Panc1 (cell line): ENCODE results near the gene VPS36.

ENCODE experiments used
- POLR2AphosphoS5 ChIP-seq: IDR thresholded peaks from 2 replicates; pipeline ENCODE4 v1.6.1; 2012; ENCODE audit warnings: mild to moderate bottlenecking, low read depth, low read length, moderate library complexity
- SIN3A ChIP-seq: IDR thresholded peaks from 2 replicates; pipeline ENCODE4 v1.6.1; 2012; ENCODE audit warnings: low read depth, mild to moderate bottlenecking, low read length, moderate library complexity, borderline replicate concordance; ENCODE audit not compliant: insufficient read depth
- TCF7L2 ChIP-seq: IDR thresholded peaks from 2 replicates; pipeline ENCODE4 v1.6.1; 2011; ENCODE audit warnings: mild to moderate bottlenecking, low read depth, low read length, inconsistent platforms
- TF ChIP-seq, protein P1 (sequence below), 2 experiments: IDR thresholded peaks; 2 replicates each; pipeline ENCODE4 v1.6.1; 2011 to 2012; ENCODE audit warnings: low read depth in 2 of 2, control low read depth in 1 of 2, low read length in 1 of 2, mild to moderate bottlenecking in 1 of 2, moderate library complexity in 1 of 2; ENCODE audit not compliant: insufficient read depth in 1 of 2
- TF ChIP-seq, protein P2 (sequence below): fragments of 450-650 bp; IDR thresholded peaks from 2 replicates; pipeline ENCODE4 v1.5.1; 2017; ENCODE audit warnings: mild to moderate bottlenecking

DNA sequence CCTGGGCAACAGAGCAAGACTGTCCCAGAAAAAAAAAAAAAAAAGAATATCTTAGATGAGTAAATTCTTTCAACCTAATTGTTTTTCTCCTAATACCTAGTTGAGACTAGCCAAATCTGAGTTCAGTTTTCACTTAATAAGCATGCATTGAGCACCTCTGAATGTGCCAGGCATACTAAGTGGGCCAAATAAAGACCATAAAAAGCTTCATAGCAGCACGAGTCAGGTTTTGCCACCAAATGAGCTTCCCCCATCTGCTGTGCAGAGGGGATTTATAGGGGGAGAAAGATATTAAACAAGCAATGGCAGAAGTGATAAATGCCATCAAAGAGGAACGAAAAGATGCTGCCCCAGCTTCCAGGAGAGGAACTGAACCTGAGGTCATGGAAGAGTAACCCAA lies 55.8 kb downstream of the VPS36 start:
- TF ChIP-seq, protein P1, sequence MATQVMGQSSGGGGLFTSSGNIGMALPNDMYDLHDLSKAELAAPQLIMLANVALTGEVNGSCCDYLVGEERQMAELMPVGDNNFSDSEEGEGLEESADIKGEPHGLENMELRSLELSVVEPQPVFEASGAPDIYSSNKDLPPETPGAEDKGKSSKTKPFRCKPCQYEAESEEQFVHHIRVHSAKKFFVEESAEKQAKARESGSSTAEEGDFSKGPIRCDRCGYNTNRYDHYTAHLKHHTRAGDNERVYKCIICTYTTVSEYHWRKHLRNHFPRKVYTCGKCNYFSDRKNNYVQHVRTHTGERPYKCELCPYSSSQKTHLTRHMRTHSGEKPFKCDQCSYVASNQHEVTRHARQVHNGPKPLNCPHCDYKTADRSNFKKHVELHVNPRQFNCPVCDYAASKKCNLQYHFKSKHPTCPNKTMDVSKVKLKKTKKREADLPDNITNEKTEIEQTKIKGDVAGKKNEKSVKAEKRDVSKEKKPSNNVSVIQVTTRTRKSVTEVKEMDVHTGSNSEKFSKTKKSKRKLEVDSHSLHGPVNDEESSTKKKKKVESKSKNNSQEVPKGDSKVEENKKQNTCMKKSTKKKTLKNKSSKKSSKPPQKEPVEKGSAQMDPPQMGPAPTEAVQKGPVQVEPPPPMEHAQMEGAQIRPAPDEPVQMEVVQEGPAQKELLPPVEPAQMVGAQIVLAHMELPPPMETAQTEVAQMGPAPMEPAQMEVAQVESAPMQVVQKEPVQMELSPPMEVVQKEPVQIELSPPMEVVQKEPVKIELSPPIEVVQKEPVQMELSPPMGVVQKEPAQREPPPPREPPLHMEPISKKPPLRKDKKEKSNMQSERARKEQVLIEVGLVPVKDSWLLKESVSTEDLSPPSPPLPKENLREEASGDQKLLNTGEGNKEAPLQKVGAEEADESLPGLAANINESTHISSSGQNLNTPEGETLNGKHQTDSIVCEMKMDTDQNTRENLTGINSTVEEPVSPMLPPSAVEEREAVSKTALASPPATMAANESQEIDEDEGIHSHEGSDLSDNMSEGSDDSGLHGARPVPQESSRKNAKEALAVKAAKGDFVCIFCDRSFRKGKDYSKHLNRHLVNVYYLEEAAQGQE (IDR thresholded peaks at IDR 0.05; ENCODE audit: insufficient read depth in 1 of 2, low read depth in 2 of 2, low read length in 1 of 2): no peak
- TF ChIP-seq, protein P2, sequence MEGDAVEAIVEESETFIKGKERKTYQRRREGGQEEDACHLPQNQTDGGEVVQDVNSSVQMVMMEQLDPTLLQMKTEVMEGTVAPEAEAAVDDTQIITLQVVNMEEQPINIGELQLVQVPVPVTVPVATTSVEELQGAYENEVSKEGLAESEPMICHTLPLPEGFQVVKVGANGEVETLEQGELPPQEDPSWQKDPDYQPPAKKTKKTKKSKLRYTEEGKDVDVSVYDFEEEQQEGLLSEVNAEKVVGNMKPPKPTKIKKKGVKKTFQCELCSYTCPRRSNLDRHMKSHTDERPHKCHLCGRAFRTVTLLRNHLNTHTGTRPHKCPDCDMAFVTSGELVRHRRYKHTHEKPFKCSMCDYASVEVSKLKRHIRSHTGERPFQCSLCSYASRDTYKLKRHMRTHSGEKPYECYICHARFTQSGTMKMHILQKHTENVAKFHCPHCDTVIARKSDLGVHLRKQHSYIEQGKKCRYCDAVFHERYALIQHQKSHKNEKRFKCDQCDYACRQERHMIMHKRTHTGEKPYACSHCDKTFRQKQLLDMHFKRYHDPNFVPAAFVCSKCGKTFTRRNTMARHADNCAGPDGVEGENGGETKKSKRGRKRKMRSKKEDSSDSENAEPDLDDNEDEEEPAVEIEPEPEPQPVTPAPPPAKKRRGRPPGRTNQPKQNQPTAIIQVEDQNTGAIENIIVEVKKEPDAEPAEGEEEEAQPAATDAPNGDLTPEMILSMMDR: no peak
- TF ChIP-seq SIN3A (no peak), POLR2AphosphoS5 (no peak), TCF7L2 (no peak)
